MCF 10A (cell line): Measurements from ENCODE around the gene ATL3. TPM values are rescaled to one million over a fixed set of nuclear protein-coding genes. Genes with fewer than 3 reads are reported as not detected.
A peak's percentile ranks its signal among the peaks of the same experiment; 100 is the strongest.

Experiments used
- BruUV-seq: library from RNA; stranded (reverse); fragments of 400-500 nt; replicated peaks from 2 replicates; lab custom pipeline; 2021; lab: Mats Ljungman, UMichigan
- CTCF ChIA-PET: fragments of 300-600 bp; sonication (Branson Sonifier 250); formaldehyde crosslinking; extraction: SDS; loops from one replicate; lab custom pipeline; 2021; ENCODE audit warnings: antibody characterized with exemption, inconsistent platforms; lab: Yijun Ruan, JAX
- POLR2A ChIA-PET: fragments of 300-600, 350-650 bp; sonication (Branson Sonifier 250); formaldehyde crosslinking; extraction: SDS; loops from one replicate; lab custom pipeline; 2020; ENCODE audit warnings: antibody characterized with exemption, inconsistent platforms; lab: Yijun Ruan, JAX
- DNase-seq: peaks from one replicate; pipeline ENCODE4 v3.0.0-alpha.2; 2018; ENCODE audit not compliant: unreplicated experiment
- H3K27ac Mint-ChIP-seq: one replicate; pipeline ENCODE4 v1.8.0; 2022; ENCODE audit warnings: mild to moderate bottlenecking, low read depth, mixed read lengths; ENCODE audit not compliant: unreplicated experiment
- H3K27me3 Mint-ChIP-seq: one replicate; pipeline ENCODE4 v1.8.0; 2022; ENCODE audit warnings: mixed read lengths; ENCODE audit not compliant: insufficient read depth, unreplicated experiment
- H3K36me3 Mint-ChIP-seq: one replicate; pipeline ENCODE4 v1.8.0; 2022; ENCODE audit warnings: mild to moderate bottlenecking, moderate library complexity, mixed read lengths; ENCODE audit not compliant: insufficient read depth, unreplicated experiment
- H3K4me1 Mint-ChIP-seq: one replicate; pipeline ENCODE4 v1.8.0; 2022; ENCODE audit warnings: mixed read lengths; ENCODE audit not compliant: insufficient read depth, unreplicated experiment
- H3K4me3 Mint-ChIP-seq: one replicate; pipeline ENCODE4 v1.8.0; 2022; ENCODE audit warnings: mild to moderate bottlenecking, moderate library complexity, mixed read lengths; ENCODE audit not compliant: unreplicated experiment
- H3K9me3 Mint-ChIP-seq: one replicate; pipeline ENCODE4 v1.8.0; 2022; ENCODE audit warnings: mixed read lengths; ENCODE audit not compliant: unreplicated experiment
- CTCF ChIP-seq: fragments of 200-600 bp; IDR thresholded peaks from one replicate; pipeline ENCODE4 v1.8.0; 2022; ENCODE audit warnings: antibody characterized with exemption, mild to moderate bottlenecking; ENCODE audit not compliant: unreplicated experiment
- intact Hi-C: fragments of 100-400 bp; cut with micrococcal nuclease; formaldehyde crosslinking; loops from 2 replicates; pipeline ENCODE4 v1.14.1; 2022
- total RNA-seq: library from RNA; stranded (reverse); gene quantifications from 2 replicates; pipeline ENCODE4 v1.2.3, GENCODE V29; 2022

The ATL3 gene
- total RNA-seq, 1 experiment from 2014 or later: 74.0 TPM

- no peaks in the 10 kb centered on the region for H3K9me3 Mint-ChIP-seq
- peak overlapping the region; percentile 76 for H3K27ac Mint-ChIP-seq
- ChIA-PET CTCF (interaction anchor here (0.7 to 1.5 kb wide), 3 partner anchors 18 to 41 kb away, joined by 3 to 5 read pairs (median 4); no protein-coding TSS in a partner anchor), POLR2A (interaction anchor here (0.8 kb wide), 1 partner anchor 11 kb away, joined by 3 read pairs; no protein-coding TSS in a partner anchor)
- H3K4me1 Mint-ChIP-seq: peaks cover 11% of the 10 kb centered on the region
- no peak for TF ChIP-seq CTCF
- intact Hi-C loops: no loop called here
- DNase-seq: no peak
- no TSS peak for BruUV-seq
- H3K27me3 Mint-ChIP-seq: no peaks in the 10 kb centered on the region
- peaks cover 14% of the 10 kb centered on the region for H3K36me3 Mint-ChIP-seq
- no peak overlapping the region for H3K4me3 Mint-ChIP-seq
Measured at GRCh38 chr11:63699896-63700295, 28.7 kb upstream of the ATL3 start.

GRCh38 chr11:63698976-63699733 lies 28.0 kb upstream of the ATL3 start:
- intact Hi-C loops: no loop called here
- Mint-ChIP-seq H3K9me3 (no peaks in the 10 kb centered on the region), H3K27ac (peak overlapping the region; percentile 76), H3K4me3 (no peak overlapping the region), H3K36me3 (peaks cover 14% of the 10 kb centered on the region), H3K4me1 (peaks cover 11% of the 10 kb centered on the region), H3K27me3 (no peaks in the 10 kb centered on the region)
- no peak for DNase-seq
- no TSS peak for BruUV-seq
- no peak for TF ChIP-seq CTCF
- ChIA-PET CTCF (interaction anchor here (1.2 kb wide), 1 partner anchor 39 kb away, joined by 5 read pairs; no protein-coding TSS in a partner anchor), POLR2A (interaction anchor here (0.8 kb wide), 1 partner anchor 10 kb away, joined by 3 read pairs; no protein-coding TSS in a partner anchor)

GRCh38 chr11:63694596-63694995 lies 23.4 kb upstream of the ATL3 start:
- intact Hi-C loops: no loop called here
- peaks cover 15% of the 10 kb centered on the region for H3K36me3 Mint-ChIP-seq
- ChIA-PET POLR2A (interaction anchor here (0.9 to 1.5 kb wide), 4 partner anchors 11 to 55 kb away, joined by 3 to 12 read pairs (median 3); partner anchors contain the start of gene RTN3), CTCF (interaction anchor here (0.5 to 0.8 kb wide), 3 partner anchors 74 to 141 kb away, joined by 3 to 4 read pairs (median 3); partner anchors contain the start of gene ZFTA)
- peaks cover 20% of the 10 kb centered on the region for H3K4me1 Mint-ChIP-seq
- H3K27ac Mint-ChIP-seq: no peak overlapping the region
- BruUV-seq: no TSS peak
- no peak for TF ChIP-seq CTCF
- H3K9me3 Mint-ChIP-seq: no peaks in the 10 kb centered on the region
- no peaks in the 10 kb centered on the region for H3K27me3 Mint-ChIP-seq
- no peak overlapping the region for H3K4me3 Mint-ChIP-seq
- DNase-seq: no peak

- BruUV-seq: no TSS peak
- ChIA-PET POLR2A (interaction anchor here (0.7 to 3.6 kb wide), 2 partner anchors 13 to 18 kb away, joined by 3 to 26 read pairs; partner anchors contain the start of gene ATL3), CTCF (interaction anchor here (1.0 to 1.6 kb wide), 2 partner anchors 18 to 80 kb away, joined by 4 to 8 read pairs; no protein-coding TSS in a partner anchor)
- Mint-ChIP-seq H3K27me3 (no peaks in the 10 kb centered on the region), H3K27ac (no peak overlapping the region), H3K4me1 (peaks cover 25% of the 10 kb centered on the region), H3K4me3 (no peak overlapping the region), H3K9me3 (no peaks in the 10 kb centered on the region), H3K36me3 (peaks cover 9% of the 10 kb centered on the region)
- intact Hi-C loops: no loop called here
- no peak for TF ChIP-seq CTCF
- DNase-seq: no peak
Measured at GRCh38 chr11:63687845-63688244, 16.7 kb upstream of the ATL3 start.
